ENCODE results near the gene RCAN3. TPM values are rescaled to one million over a fixed set of nuclear protein-coding genes. Genes with fewer than 3 reads are reported as not detected.
"Not testable (repeated sequence)": the region's sequence is repeated elsewhere in the genome, so short reads cannot be mapped to it uniquely, and the experiment has no call there.

The RCAN3 gene
- total and polyA plus RNA-seq, 4 donors = 0.84 to 4.8 (median 3.1) TPM

GRCh38 chr1:24514946-24515345 is 12.3 kb downstream of the RCAN3 start:
- intact Hi-C loops (cut with DNase I) = no loop called here
- 94 to 95% methylated on average over 5 of the region's 5 CpGs for WGBS, 2 donors
- DNase-seq = no peak
- Histone ChIP-seq H3K4me3 (ENCODE audit: low read length in 2 of 2) (no peak overlapping the region), H3K27me3 (ENCODE audit: control insufficient read depth in 1 of 2, insufficient read depth in 2 of 2, low read length in 1 of 2) (no peaks in the 10 kb centered on the region), H3K36me3 (ENCODE audit: control insufficient read depth in 1 of 2, insufficient read depth in 2 of 2, low read length in 1 of 2) (no peaks in the 10 kb centered on the region), H3K4me1 (ENCODE audit: control insufficient read depth in 1 of 2, insufficient read depth in 2 of 2, low read length in 2 of 2) (no peaks in the 10 kb centered on the region), H3K27ac (ENCODE audit: low read depth in 1 of 2, low read length in 2 of 2) (no peak overlapping the region), H3K9me3 (ENCODE audit: control insufficient read depth, low read length) (no peaks in the 10 kb centered on the region)
- ATAC-seq (ENCODE audit: low FRiP score) = no peak

DNA sequence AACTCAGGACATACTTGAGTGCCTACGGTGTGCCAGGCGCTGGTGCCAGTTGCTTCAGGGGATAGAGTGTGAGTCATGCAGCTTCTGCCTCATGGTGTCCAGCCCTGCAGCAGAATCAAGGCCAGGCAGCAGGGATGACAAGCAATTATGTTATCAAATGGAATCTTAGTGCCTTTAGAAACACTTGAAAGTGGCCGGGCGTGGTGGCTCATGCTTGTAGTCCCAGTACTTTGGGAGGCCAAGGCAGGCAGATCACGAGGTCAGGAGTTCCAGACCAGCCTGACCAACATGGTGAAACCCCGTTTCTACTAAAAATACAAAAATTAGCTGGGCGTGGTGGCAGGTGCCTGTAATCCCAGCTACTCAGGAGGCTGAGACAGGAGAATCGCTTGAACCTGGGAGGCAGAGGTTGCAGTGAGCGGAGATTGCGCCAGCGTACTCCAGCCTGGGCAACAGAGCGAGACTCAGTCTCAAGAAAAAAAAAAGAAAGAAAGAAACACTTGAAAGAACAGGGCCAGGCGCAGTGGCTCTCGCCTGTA is 13.1 kb downstream of the RCAN3 start:
- H3K4me1 ChIP-seq (ENCODE audit: control insufficient read depth in 1 of 2, insufficient read depth in 2 of 2, low read length in 2 of 2); H3K9me3 ChIP-seq (ENCODE audit: control insufficient read depth, low read length); intact Hi-C loops (cut with DNase I); ATAC-seq (ENCODE audit: low FRiP score); DNase-seq; H3K4me3 ChIP-seq (ENCODE audit: low read length in 2 of 2); H3K36me3 ChIP-seq (ENCODE audit: control insufficient read depth in 1 of 2, insufficient read depth in 2 of 2, low read length in 1 of 2); H3K27ac ChIP-seq (ENCODE audit: low read depth in 1 of 2, low read length in 2 of 2); H3K27me3 ChIP-seq (ENCODE audit: control insufficient read depth in 1 of 2, insufficient read depth in 2 of 2, low read length in 1 of 2): not testable (repeated sequence)
- WGBS, 2 donors = 93 to 94% methylated on average over 14 of the region's 14 CpGs

- intact Hi-C loops (cut with DNase I) = no loop called here
- H3K4me1 ChIP-seq (ENCODE audit: control insufficient read depth in 1 of 2, insufficient read depth in 2 of 2, low read length in 2 of 2) = no peaks in the 10 kb centered on the region
- no peaks in the 10 kb centered on the region for H3K9me3 ChIP-seq (ENCODE audit: control insufficient read depth, low read length)
- 86 to 87% methylated on average over 12 of the region's 12 CpGs for WGBS, 2 donors
- H3K27ac ChIP-seq (ENCODE audit: low read depth in 1 of 2, low read length in 2 of 2) = no peak overlapping the region
- no peak overlapping the region for H3K4me3 ChIP-seq (ENCODE audit: low read length in 2 of 2)
- no peaks in the 10 kb centered on the region for H3K27me3 ChIP-seq (ENCODE audit: control insufficient read depth in 1 of 2, insufficient read depth in 2 of 2, low read length in 1 of 2)
- H3K36me3 ChIP-seq (ENCODE audit: control insufficient read depth in 1 of 2, insufficient read depth in 2 of 2, low read length in 1 of 2) = no peaks in the 10 kb centered on the region
- DNase-seq (no peak), ATAC-seq (ENCODE audit: low FRiP score) (no peak)
Observed at GRCh38 chr1:24516506-24516905, 13.9 kb downstream of the RCAN3 start.

DNA sequence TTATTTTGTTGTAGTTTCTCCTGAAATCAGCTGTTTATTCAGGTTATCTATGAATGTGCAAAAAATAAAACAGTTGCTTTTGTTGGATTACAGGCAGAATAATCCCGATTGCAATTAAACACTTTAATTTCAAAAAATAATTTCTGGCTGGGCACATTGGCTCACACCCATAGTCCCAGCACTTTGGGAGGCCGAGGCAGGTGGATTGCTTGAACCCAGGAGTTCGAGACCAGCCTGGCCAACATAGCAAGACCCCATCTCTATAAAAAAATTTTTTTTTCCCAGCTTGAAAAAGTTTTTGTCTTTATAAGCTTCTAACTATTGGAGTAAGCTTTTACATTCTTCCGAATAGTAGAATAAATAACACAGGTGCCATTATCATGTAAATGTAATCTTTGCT is 15.3 kb downstream of the RCAN3 start:
- Histone ChIP-seq H3K27me3 (ENCODE audit: control insufficient read depth in 1 of 2, insufficient read depth in 2 of 2, low read length in 1 of 2) (no peaks in the 10 kb centered on the region), H3K27ac (ENCODE audit: low read depth in 1 of 2, low read length in 2 of 2) (no peak overlapping the region), H3K36me3 (ENCODE audit: control insufficient read depth in 1 of 2, insufficient read depth in 2 of 2, low read length in 1 of 2) (no peaks in the 10 kb centered on the region), H3K4me1 (ENCODE audit: control insufficient read depth in 1 of 2, insufficient read depth in 2 of 2, low read length in 2 of 2) (no peaks in the 10 kb centered on the region), H3K9me3 (ENCODE audit: control insufficient read depth, low read length) (no peaks in the 10 kb centered on the region), H3K4me3 (ENCODE audit: low read length in 2 of 2) (no peak overlapping the region)
- WGBS, 2 donors = 77 to 80% methylated on average over 4 of the region's 4 CpGs
- ATAC-seq (ENCODE audit: low FRiP score) (no peak), DNase-seq (no peak)
- intact Hi-C loops (cut with DNase I) = no loop called here

GRCh38 chr1:24520282-24520681 is 17.6 kb downstream of the RCAN3 start:
- 96% methylated on average over 5 of the region's 5 CpGs for WGBS, 2 donors
- H3K27ac ChIP-seq (ENCODE audit: low read depth in 1 of 2, low read length in 2 of 2); ATAC-seq (ENCODE audit: low FRiP score); H3K4me3 ChIP-seq (ENCODE audit: low read length in 2 of 2); intact Hi-C loops (cut with DNase I); H3K36me3 ChIP-seq (ENCODE audit: control insufficient read depth in 1 of 2, insufficient read depth in 2 of 2, low read length in 1 of 2); H3K4me1 ChIP-seq (ENCODE audit: control insufficient read depth in 1 of 2, insufficient read depth in 2 of 2, low read length in 2 of 2); H3K27me3 ChIP-seq (ENCODE audit: control insufficient read depth in 1 of 2, insufficient read depth in 2 of 2, low read length in 1 of 2); DNase-seq; H3K9me3 ChIP-seq (ENCODE audit: control insufficient read depth, low read length): not testable (repeated sequence)

- no peaks in the 10 kb centered on the region for H3K27me3 ChIP-seq (ENCODE audit: control insufficient read depth in 1 of 2, insufficient read depth in 2 of 2, low read length in 1 of 2)
- DNase-seq (no peak), ATAC-seq (ENCODE audit: low FRiP score) (no peak)
- no peak overlapping the region for H3K27ac ChIP-seq (ENCODE audit: low read depth in 1 of 2, low read length in 2 of 2)
- intact Hi-C loops (cut with DNase I) = no loop called here
- H3K9me3 ChIP-seq (ENCODE audit: control insufficient read depth, low read length) = no peaks in the 10 kb centered on the region
- no peaks in the 10 kb centered on the region for H3K36me3 ChIP-seq (ENCODE audit: control insufficient read depth in 1 of 2, insufficient read depth in 2 of 2, low read length in 1 of 2)
- WGBS, 2 donors = 88 to 90% methylated on average over 6 of the region's 6 CpGs
- no peak overlapping the region for H3K4me3 ChIP-seq (ENCODE audit: low read length in 2 of 2)
- H3K4me1 ChIP-seq (ENCODE audit: control insufficient read depth in 1 of 2, insufficient read depth in 2 of 2, low read length in 2 of 2) = no peaks in the 10 kb centered on the region
Observed at GRCh38 chr1:24525606-24526005, 23.0 kb downstream of the RCAN3 start.

- Histone ChIP-seq H3K4me1 (ENCODE audit: control insufficient read depth in 1 of 2, insufficient read depth in 2 of 2, low read length in 2 of 2) (no peaks in the 10 kb centered on the region), H3K9me3 (ENCODE audit: control insufficient read depth, low read length) (no peaks in the 10 kb centered on the region), H3K27me3 (ENCODE audit: control insufficient read depth in 1 of 2, insufficient read depth in 2 of 2, low read length in 1 of 2) (no peaks in the 10 kb centered on the region), H3K36me3 (ENCODE audit: control insufficient read depth in 1 of 2, insufficient read depth in 2 of 2, low read length in 1 of 2) (no peaks in the 10 kb centered on the region), H3K27ac (ENCODE audit: low read depth in 1 of 2, low read length in 2 of 2) (no peak overlapping the region), H3K4me3 (ENCODE audit: low read length in 2 of 2) (no peak overlapping the region)
- ATAC-seq (ENCODE audit: low FRiP score) = no peak
- no peak for DNase-seq
- intact Hi-C loops (cut with DNase I) = no loop called here
- 88 to 89% methylated on average over 7 of the region's 7 CpGs for WGBS, 2 donors
Observed at GRCh38 chr1:24526045-24526444, 23.4 kb downstream of the RCAN3 start.

DNA sequence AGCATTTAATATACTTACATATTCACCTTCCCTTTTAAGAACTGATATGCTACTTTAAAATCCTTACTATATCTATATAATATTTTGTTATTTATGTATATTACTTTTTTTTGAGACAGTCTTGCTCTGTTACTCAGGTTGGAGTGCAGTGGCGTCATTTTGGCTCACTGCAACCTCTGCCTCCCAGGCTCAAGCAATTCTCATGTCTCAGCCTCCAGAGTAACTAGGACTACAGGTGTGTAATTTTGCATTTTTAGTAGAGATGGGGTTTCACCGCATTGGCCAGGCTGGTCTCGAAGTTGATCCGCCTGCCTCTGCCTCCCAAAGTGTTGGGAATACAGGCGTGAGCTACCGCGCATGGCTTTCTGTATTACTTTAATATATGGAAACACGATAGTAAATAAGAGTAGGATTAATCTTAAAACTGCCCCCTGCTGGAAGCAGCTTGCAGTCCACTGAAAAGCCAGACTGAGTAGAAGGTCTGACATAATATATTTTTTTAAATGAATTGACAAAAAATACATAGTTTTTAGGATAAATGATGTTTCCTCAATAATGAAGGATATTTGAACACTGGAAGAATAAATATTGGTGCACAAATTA is 24.4 kb downstream of the RCAN3 start:
- WGBS, 2 donors = 85 to 89% methylated on average over 8 of the region's 8 CpGs
- H3K27me3 ChIP-seq (ENCODE audit: control insufficient read depth in 1 of 2, insufficient read depth in 2 of 2, low read length in 1 of 2) = no peaks in the 10 kb centered on the region
- no peak for ATAC-seq (ENCODE audit: low FRiP score)
- H3K4me3 ChIP-seq (ENCODE audit: low read length in 2 of 2) = no peak overlapping the region
- H3K9me3 ChIP-seq (ENCODE audit: control insufficient read depth, low read length) = no peaks in the 10 kb centered on the region
- DNase-seq = no peak
- H3K27ac ChIP-seq (ENCODE audit: low read depth in 1 of 2, low read length in 2 of 2) = no peak overlapping the region
- H3K36me3 ChIP-seq (ENCODE audit: control insufficient read depth in 1 of 2, insufficient read depth in 2 of 2, low read length in 1 of 2) = no peaks in the 10 kb centered on the region
- intact Hi-C loops (cut with DNase I) = no loop called here
- H3K4me1 ChIP-seq (ENCODE audit: control insufficient read depth in 1 of 2, insufficient read depth in 2 of 2, low read length in 2 of 2) = no peaks in the 10 kb centered on the region

- no peaks in the 10 kb centered on the region for H3K36me3 ChIP-seq (ENCODE audit: control insufficient read depth in 1 of 2, insufficient read depth in 2 of 2, low read length in 1 of 2)
- no peak overlapping the region for H3K27ac ChIP-seq (ENCODE audit: low read depth in 1 of 2, low read length in 2 of 2)
- no peaks in the 10 kb centered on the region for H3K4me1 ChIP-seq (ENCODE audit: control insufficient read depth in 1 of 2, insufficient read depth in 2 of 2, low read length in 2 of 2)
- H3K27me3 ChIP-seq (ENCODE audit: control insufficient read depth in 1 of 2, insufficient read depth in 2 of 2, low read length in 1 of 2) = no peaks in the 10 kb centered on the region
- intact Hi-C loops (cut with DNase I) = no loop called here
- no peak for ATAC-seq (ENCODE audit: low FRiP score)
- WGBS, 2 donors = 95 to 97% methylated on average over 2 of the region's 2 CpGs
- no peak for DNase-seq
- no peaks in the 10 kb centered on the region for H3K9me3 ChIP-seq (ENCODE audit: control insufficient read depth, low read length)
- H3K4me3 ChIP-seq (ENCODE audit: low read length in 2 of 2) = no peak overlapping the region
Observed at GRCh38 chr1:24528744-24529143, 26.1 kb downstream of the RCAN3 start.
